Measurements from ENCODE around the gene PAFAH2.

PAFAH2 gene

GRCh38 chr1:26027716-26028489, 30.0 kb upstream of the PAFAH2 start (continued):
- no peak for TF ChIP-seq ZFP3 (CRISPR knock-in tag; IDR thresholded peaks at IDR 0.05)
- no peak for TF ChIP-seq ARNTL (CRISPR knock-in tag; IDR thresholded peaks at IDR 0.05; ENCODE audit: borderline replicate concordance, low read depth)
- TF ChIP-seq ESRRG (CRISPR knock-in tag; IDR thresholded peaks at IDR 0.05): no peak

GRCh38 chr1:26025517-26025916, 27.7 kb upstream of the PAFAH2 start:
- no peak for ATAC-seq
- TF ChIP-seq, protein P1, sequence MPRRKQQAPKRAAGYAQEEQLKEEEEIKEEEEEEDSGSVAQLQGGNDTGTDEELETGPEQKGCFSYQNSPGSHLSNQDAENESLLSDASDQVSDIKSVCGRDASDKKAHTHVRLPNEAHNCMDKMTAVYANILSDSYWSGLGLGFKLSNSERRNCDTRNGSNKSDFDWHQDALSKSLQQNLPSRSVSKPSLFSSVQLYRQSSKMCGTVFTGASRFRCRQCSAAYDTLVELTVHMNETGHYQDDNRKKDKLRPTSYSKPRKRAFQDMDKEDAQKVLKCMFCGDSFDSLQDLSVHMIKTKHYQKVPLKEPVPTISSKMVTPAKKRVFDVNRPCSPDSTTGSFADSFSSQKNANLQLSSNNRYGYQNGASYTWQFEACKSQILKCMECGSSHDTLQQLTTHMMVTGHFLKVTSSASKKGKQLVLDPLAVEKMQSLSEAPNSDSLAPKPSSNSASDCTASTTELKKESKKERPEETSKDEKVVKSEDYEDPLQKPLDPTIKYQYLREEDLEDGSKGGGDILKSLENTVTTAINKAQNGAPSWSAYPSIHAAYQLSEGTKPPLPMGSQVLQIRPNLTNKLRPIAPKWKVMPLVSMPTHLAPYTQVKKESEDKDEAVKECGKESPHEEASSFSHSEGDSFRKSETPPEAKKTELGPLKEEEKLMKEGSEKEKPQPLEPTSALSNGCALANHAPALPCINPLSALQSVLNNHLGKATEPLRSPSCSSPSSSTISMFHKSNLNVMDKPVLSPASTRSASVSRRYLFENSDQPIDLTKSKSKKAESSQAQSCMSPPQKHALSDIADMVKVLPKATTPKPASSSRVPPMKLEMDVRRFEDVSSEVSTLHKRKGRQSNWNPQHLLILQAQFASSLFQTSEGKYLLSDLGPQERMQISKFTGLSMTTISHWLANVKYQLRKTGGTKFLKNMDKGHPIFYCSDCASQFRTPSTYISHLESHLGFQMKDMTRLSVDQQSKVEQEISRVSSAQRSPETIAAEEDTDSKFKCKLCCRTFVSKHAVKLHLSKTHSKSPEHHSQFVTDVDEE (CRISPR knock-in tag; IDR thresholded peaks at IDR 0.05): no peak
- TF ChIP-seq ISL1 (CRISPR knock-in tag; IDR thresholded peaks at IDR 0.05) (no peak), ZNF70 (CRISPR knock-in tag; IDR thresholded peaks at IDR 0.05) (no peak), ZFP3 (CRISPR knock-in tag; IDR thresholded peaks at IDR 0.05) (no peak), ZNF8 (CRISPR knock-in tag; IDR thresholded peaks at IDR 0.05) (no peak), PPARA (CRISPR knock-in tag; IDR thresholded peaks at IDR 0.05; ENCODE audit: borderline replicate concordance) (no peak), ESRRG (CRISPR knock-in tag; IDR thresholded peaks at IDR 0.05) (no peak), BACH2 (CRISPR knock-in tag; IDR thresholded peaks at IDR 0.05; ENCODE audit: borderline replicate concordance) (no peak), TCF4 (CRISPR knock-in tag; IDR thresholded peaks at IDR 0.05; ENCODE audit: borderline replicate concordance) (no peak), CSDC2 (CRISPR knock-in tag; IDR thresholded peaks at IDR 0.05) (no peak), TOX (CRISPR knock-in tag; IDR thresholded peaks at IDR 0.05; ENCODE audit: borderline replicate concordance) (no peak), ZC3H10 (CRISPR knock-in tag; IDR thresholded peaks at IDR 0.05) (no peak), GLIS3 (CRISPR knock-in tag; IDR thresholded peaks at IDR 0.05) (no peak), OSR1 (CRISPR knock-in tag; IDR thresholded peaks at IDR 0.05) (no peak)
- TF ChIP-seq, protein P2, sequence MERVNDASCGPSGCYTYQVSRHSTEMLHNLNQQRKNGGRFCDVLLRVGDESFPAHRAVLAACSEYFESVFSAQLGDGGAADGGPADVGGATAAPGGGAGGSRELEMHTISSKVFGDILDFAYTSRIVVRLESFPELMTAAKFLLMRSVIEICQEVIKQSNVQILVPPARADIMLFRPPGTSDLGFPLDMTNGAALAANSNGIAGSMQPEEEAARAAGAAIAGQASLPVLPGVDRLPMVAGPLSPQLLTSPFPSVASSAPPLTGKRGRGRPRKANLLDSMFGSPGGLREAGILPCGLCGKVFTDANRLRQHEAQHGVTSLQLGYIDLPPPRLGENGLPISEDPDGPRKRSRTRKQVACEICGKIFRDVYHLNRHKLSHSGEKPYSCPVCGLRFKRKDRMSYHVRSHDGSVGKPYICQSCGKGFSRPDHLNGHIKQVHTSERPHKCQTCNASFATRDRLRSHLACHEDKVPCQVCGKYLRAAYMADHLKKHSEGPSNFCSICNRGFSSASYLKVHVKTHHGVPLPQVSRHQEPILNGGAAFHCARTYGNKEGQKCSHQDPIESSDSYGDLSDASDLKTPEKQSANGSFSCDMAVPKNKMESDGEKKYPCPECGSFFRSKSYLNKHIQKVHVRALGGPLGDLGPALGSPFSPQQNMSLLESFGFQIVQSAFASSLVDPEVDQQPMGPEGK (CRISPR knock-in tag; IDR thresholded peaks at IDR 0.05; ENCODE audit: borderline replicate concordance): no peak

DNA sequence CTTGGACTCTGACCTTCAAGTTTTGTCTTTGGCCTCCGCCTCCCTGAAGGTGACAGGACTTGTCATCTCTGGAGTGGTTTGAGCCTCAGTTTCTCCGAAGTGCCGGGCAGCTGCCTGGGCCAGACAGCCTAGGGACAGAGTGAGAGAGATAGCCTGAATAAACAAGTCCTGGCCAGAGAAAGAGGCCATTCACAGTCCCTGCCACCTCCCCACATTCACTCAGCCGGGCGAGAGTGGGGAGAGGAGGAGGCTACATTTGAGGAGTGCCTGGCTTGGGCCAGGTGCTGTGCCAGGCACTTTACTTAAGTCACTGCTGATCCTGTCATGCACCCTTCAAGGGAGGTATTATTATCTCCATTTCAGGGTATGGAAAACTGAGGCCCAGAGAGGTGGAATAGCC, 27.2 kb upstream of the PAFAH2 start:
- TF ChIP-seq ZFP3 (CRISPR knock-in tag; IDR thresholded peaks at IDR 0.05) (no peak), ZFP30 (CRISPR knock-in tag; IDR thresholded peaks at IDR 0.05) (no peak), SNAI2 (CRISPR knock-in tag; IDR thresholded peaks at IDR 0.05) (no peak), ARNTL (CRISPR knock-in tag; IDR thresholded peaks at IDR 0.05; ENCODE audit: borderline replicate concordance, low read depth) (no peak)
- TF ChIP-seq, protein P1 (CRISPR knock-in tag; IDR thresholded peaks at IDR 0.05): no peak
- no peak for ATAC-seq

- no peak for TF ChIP-seq ZFP30 (CRISPR knock-in tag; IDR thresholded peaks at IDR 0.05)
- TF ChIP-seq BACH2 (CRISPR knock-in tag; IDR thresholded peaks at IDR 0.05; ENCODE audit: borderline replicate concordance): no peak
- TF ChIP-seq CSRNP3 (CRISPR knock-in tag; IDR thresholded peaks at IDR 0.05): no peak
- no peak for TF ChIP-seq ZFP3 (CRISPR knock-in tag; IDR thresholded peaks at IDR 0.05)
- no peak for TF ChIP-seq RARB (CRISPR knock-in tag; IDR thresholded peaks at IDR 0.05)
- TF ChIP-seq ZNF565 (CRISPR knock-in tag; conservative IDR thresholded peaks at IDR 0.05; ENCODE audit: low read depth): no peak
- TF ChIP-seq TCF4 (CRISPR knock-in tag; IDR thresholded peaks at IDR 0.05; ENCODE audit: borderline replicate concordance): no peak
- TF ChIP-seq POU6F1 (CRISPR knock-in tag; IDR thresholded peaks at IDR 0.05; ENCODE audit: borderline replicate concordance, low read depth): no peak
- TF ChIP-seq ESRRG (CRISPR knock-in tag; IDR thresholded peaks at IDR 0.05): no peak
- TF ChIP-seq SNAI2 (CRISPR knock-in tag; IDR thresholded peaks at IDR 0.05): no peak
- TF ChIP-seq ZNF8 (CRISPR knock-in tag; IDR thresholded peaks at IDR 0.05): no peak
- TF ChIP-seq OSR1 (CRISPR knock-in tag; IDR thresholded peaks at IDR 0.05): no peak
- TF ChIP-seq CSDC2 (CRISPR knock-in tag; IDR thresholded peaks at IDR 0.05): no peak
- TF ChIP-seq, protein P2 (CRISPR knock-in tag; IDR thresholded peaks at IDR 0.05; ENCODE audit: borderline replicate concordance): no peak
- TF ChIP-seq GLIS3 (CRISPR knock-in tag; IDR thresholded peaks at IDR 0.05): no peak
- no peak for ATAC-seq
Measured at GRCh38 chr1:26023826-26024225, 26.0 kb upstream of the PAFAH2 start.
